Measurements from ENCODE around the gene UBE2V1.

The UBE2V1 gene

DNA sequence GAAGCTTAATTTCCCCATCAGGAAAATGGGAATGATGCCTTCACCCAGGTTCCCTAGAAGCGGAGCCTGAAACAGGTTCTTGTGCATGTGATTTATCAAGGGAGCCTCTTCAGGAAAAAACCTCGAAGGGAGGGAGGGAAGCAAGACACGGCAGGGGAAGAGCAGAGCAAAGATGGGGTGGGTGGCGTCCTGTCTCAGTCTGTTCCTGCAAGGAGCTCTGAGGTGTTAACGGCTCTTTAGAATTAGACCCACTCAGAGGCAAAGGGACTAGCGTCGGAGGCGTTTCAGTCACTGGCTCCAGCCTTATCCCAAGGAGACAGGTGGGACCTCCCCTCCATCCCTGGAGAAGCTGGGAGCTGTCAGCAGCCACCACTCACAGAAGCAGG lies 15.6 kb upstream of the UBE2V1 start:
- H3K4me3 ChIP-seq (ENCODE audit: control insufficient read depth, low read depth, low read length) = no peak overlapping the region
- TF ChIP-seq, protein P1, sequence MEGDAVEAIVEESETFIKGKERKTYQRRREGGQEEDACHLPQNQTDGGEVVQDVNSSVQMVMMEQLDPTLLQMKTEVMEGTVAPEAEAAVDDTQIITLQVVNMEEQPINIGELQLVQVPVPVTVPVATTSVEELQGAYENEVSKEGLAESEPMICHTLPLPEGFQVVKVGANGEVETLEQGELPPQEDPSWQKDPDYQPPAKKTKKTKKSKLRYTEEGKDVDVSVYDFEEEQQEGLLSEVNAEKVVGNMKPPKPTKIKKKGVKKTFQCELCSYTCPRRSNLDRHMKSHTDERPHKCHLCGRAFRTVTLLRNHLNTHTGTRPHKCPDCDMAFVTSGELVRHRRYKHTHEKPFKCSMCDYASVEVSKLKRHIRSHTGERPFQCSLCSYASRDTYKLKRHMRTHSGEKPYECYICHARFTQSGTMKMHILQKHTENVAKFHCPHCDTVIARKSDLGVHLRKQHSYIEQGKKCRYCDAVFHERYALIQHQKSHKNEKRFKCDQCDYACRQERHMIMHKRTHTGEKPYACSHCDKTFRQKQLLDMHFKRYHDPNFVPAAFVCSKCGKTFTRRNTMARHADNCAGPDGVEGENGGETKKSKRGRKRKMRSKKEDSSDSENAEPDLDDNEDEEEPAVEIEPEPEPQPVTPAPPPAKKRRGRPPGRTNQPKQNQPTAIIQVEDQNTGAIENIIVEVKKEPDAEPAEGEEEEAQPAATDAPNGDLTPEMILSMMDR (IDR thresholded peaks at IDR 0.05; ENCODE audit: control insufficient read depth, insufficient read depth, low read depth, low read length, missing control alignments) = no peak
- no peak for DNase-seq (ENCODE audit: low read depth)

DNA sequence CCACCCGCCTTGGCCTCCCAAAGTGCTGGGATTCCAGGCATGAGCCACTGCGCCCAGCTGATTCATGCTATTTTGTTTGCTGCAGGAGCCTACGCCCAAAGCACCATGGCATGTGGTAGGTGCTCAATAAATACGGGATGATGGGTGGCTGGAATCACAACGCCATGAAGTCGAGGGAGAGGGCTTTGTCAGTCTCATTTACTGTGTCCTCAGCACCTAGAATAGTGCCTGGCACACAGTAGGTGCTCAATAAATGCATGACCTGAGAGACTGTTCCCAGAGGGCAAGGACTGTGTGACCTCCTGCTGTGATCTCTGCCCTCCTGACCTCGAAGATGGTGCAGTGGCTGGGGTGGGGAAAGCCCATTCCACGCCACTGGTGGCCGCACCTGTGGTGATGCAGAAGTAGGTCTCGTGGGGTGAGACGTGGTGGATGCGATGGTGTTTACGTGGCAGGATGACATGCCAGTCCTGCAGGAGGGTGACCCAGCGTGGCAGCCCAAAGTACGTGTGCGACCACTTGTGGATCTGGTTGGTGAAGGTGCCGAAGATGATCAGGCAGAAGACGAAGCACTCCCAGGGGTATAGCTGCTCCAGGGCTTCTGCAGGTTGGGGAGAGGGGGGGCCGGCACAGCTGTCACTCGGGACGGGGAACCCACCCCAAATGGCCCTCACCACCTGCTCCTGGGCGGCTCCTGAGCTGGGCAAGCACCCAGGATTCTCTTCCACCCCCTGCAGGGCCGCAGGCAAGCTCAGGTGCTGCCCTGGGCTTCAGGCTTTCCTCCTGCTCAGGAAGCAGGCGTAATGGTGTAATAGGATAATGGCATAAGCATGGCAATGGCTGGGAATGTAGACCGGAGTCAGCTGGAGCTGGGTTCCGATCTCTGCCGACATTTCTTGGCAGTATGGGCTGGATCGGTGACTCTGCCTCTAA lies 14.9 kb upstream of the UBE2V1 start:
- TF ChIP-seq, protein P1 (IDR thresholded peaks at IDR 0.05; ENCODE audit: control insufficient read depth, insufficient read depth, low read depth, low read length, missing control alignments) = no peak
- DNase-seq (ENCODE audit: low read depth) = no peak
- no peak overlapping the region for H3K4me3 ChIP-seq (ENCODE audit: control insufficient read depth, low read depth, low read length)

DNA sequence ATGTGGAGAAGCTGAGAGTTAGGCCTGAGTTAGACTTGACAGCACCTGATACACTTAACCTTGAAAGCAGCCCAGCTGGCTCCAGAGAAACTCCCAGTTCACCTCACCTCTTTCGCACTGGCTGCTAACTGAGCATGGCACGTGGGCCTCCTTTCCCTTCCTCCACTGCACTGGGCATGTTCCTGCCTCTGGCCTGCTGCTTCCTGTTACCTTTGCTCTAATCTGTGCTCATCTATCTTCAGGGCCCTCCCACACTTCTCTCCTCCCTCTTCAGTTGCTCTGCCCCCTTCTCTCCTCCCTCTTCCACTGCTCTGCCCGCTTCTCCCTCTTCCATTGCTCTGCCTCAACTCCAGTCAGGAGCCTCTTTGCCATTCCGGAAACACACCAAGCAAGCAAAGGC lies 13.7 kb upstream of the UBE2V1 start:
- TF ChIP-seq, protein P1 (IDR thresholded peaks at IDR 0.05; ENCODE audit: control insufficient read depth, insufficient read depth, low read depth, low read length, missing control alignments) = no peak
- DNase-seq (ENCODE audit: low read depth) = no peak
- no peak overlapping the region for H3K4me3 ChIP-seq (ENCODE audit: control insufficient read depth, low read depth, low read length)

DNA sequence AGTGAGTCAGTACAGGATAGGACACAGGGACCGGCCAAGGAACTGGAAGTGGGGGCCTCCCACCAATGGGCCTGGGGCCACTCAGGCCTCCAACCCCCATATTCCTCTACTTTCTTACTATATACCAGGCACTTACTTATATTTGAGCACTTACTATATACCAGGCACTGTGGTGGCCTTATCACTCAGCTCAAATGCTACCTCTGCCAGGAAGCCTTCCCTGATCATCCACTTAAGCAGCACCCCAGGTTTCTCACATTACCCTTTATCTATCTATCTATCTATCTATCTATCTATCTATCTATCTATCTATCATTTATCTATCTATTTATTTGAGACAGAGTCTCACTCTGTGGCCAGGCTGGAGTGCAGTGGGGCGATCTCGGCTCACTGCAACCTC lies 12.3 kb upstream of the UBE2V1 start:
- TF ChIP-seq, protein P1 (IDR thresholded peaks at IDR 0.05; ENCODE audit: control insufficient read depth, insufficient read depth, low read depth, low read length, missing control alignments) = no peak
- DNase-seq (ENCODE audit: low read depth) = no peak
- H3K4me3 ChIP-seq (ENCODE audit: control insufficient read depth, low read depth, low read length) = no peak overlapping the region

DNA sequence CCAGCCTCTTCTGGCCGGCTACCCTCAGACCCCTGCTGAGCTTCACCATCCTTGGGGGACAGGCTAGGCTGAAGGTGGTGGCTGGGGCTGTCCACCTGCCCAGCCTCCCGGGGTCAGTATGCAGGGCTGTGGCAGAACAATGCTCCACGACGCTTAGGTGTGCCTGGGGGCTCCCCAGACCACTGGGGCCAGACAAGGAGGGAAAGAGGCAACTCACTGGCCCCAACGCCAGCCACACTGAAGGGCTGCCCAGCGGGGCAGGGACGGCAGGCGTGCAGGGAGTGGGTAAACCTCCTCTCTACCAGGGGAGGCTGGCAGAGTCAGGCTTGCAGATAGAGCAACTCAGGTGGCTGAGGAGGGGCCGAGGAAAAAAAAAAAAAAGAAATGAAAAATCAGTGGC lies 11.5 kb upstream of the UBE2V1 start:
- TF ChIP-seq, protein P1 (IDR thresholded peaks at IDR 0.05; ENCODE audit: control insufficient read depth, insufficient read depth, low read depth, low read length, missing control alignments) = no peak
- DNase-seq (ENCODE audit: low read depth) = no peak
- H3K4me3 ChIP-seq (ENCODE audit: control insufficient read depth, low read depth, low read length) = no peak overlapping the region

DNA sequence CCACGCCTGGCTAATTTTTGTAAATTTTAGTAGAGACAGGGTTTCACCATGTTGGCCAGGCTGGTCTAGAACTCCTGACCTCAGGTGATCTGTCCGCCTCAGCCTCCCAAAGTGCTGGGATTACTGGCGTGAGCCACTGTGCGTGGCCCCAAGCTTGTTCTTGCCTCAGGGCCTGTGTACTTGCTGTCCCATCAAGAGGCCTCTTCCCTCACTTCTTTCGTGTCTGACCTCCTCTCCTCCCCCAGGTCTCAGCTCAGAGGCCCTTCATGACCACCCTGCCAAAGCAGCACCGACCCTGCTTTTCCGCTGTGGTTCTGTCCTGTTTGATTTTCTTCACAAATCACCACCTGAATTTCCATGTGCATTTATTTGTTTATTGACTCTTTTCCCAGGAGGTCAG lies 10.5 kb upstream of the UBE2V1 start:
- TF ChIP-seq, protein P1 (IDR thresholded peaks at IDR 0.05; ENCODE audit: control insufficient read depth, insufficient read depth, low read depth, low read length, missing control alignments) = no peak
- no peak for DNase-seq (ENCODE audit: low read depth)
- H3K4me3 ChIP-seq (ENCODE audit: control insufficient read depth, low read depth, low read length) = no peak overlapping the region
